ENCODE measurements around the gene MBNL2.

The MBNL2 gene

GRCh38 chr13:97269603-97270002, 47.5 kb downstream of the MBNL2 start:
- no peak for DNase-seq (ENCODE audit: low read depth in 1 of 2, low spot score in 1 of 2)

- DNase-seq (ENCODE audit: low read depth in 1 of 2, low spot score in 1 of 2) = no peak
Measured at GRCh38 chr13:97272526-97272925, 50.4 kb downstream of the MBNL2 start.

GRCh38 chr13:97273341-97273831, 51.3 kb downstream of the MBNL2 start:
- DNase-seq (ENCODE audit: low read depth in 1 of 2, low spot score in 1 of 2) = no peak

GRCh38 chr13:97274829-97275649, 52.9 kb downstream of the MBNL2 start:
- no peak for DNase-seq (ENCODE audit: low read depth in 1 of 2, low spot score in 1 of 2)

- DNase-seq (ENCODE audit: low read depth in 1 of 2, low spot score in 1 of 2) = no peak
Measured at GRCh38 chr13:97275776-97276501, 53.8 kb downstream of the MBNL2 start.

GRCh38 chr13:97276862-97277269, 54.7 kb downstream of the MBNL2 start:
- DNase-seq (ENCODE audit: low read depth in 1 of 2, low spot score in 1 of 2) = no peak

GRCh38 chr13:97278435-97279411, 56.6 kb downstream of the MBNL2 start:
- DNase-seq (ENCODE audit: low read depth in 1 of 2, low spot score in 1 of 2) = no peak

GRCh38 chr13:97279913-97280312, 57.8 kb downstream of the MBNL2 start:
- DNase-seq (ENCODE audit: low read depth in 1 of 2, low spot score in 1 of 2) = no peak

GRCh38 chr13:97280478-97280877, 58.3 kb downstream of the MBNL2 start:
- no peak for DNase-seq (ENCODE audit: low read depth in 1 of 2, low spot score in 1 of 2)

GRCh38 chr13:97281028-97281427, 58.9 kb downstream of the MBNL2 start:
- no peak for DNase-seq (ENCODE audit: low read depth in 1 of 2, low spot score in 1 of 2)

- DNase-seq (ENCODE audit: low read depth in 1 of 2, low spot score in 1 of 2) = no peak
Measured at GRCh38 chr13:97282705-97283104, 60.6 kb downstream of the MBNL2 start.

GRCh38 chr13:97283888-97284287, 61.8 kb downstream of the MBNL2 start:
- no peak for DNase-seq (ENCODE audit: low read depth in 1 of 2, low spot score in 1 of 2)

- no peak for DNase-seq (ENCODE audit: low read depth in 1 of 2, low spot score in 1 of 2)
Measured at GRCh38 chr13:97284558-97284957, 62.4 kb downstream of the MBNL2 start.

GRCh38 chr13:97285221-97285955, 63.3 kb downstream of the MBNL2 start:
- DNase-seq (ENCODE audit: low read depth in 1 of 2, low spot score in 1 of 2) = no peak

- DNase-seq (ENCODE audit: low read depth in 1 of 2, low spot score in 1 of 2) = no peak
Measured at GRCh38 chr13:97286317-97287046, 64.3 kb downstream of the MBNL2 start.

- no peak for DNase-seq (ENCODE audit: low read depth in 1 of 2, low spot score in 1 of 2)
Measured at GRCh38 chr13:97287047-97287383, 64.9 kb downstream of the MBNL2 start.

GRCh38 chr13:97288486-97288900, 66.4 kb downstream of the MBNL2 start:
- DNase-seq (ENCODE audit: low read depth in 1 of 2, low spot score in 1 of 2) = no peak

GRCh38 chr13:97289514-97290298, 67.6 kb downstream of the MBNL2 start:
- no peak for DNase-seq (ENCODE audit: low read depth in 1 of 2, low spot score in 1 of 2)
